Left colon (tissue), 2 donors: ENCODE data around the gene STX19. TPM values are rescaled to one million over a fixed set of nuclear protein-coding genes. Genes with fewer than 3 reads are reported as not detected.
A peak's percentile ranks its signal among the peaks of the same experiment; 100 is the strongest.
"Not testable (repeated sequence)": the region's sequence is repeated elsewhere in the genome, so short reads cannot be mapped to it uniquely, and the experiment has no call there.

Experiments
- ATAC-seq: fragments of 200-7000 bp; cut with Tn5 transposase; one replicate; pipeline ENCODE4 v1.9.1; 2020; ENCODE audit warnings: mild to moderate bottlenecking, moderate library complexity
- DNase-seq, 2 donors: peaks; one replicate each; pipeline ENCODE4 v3.0.0-alpha.2; 2020
- intact Hi-C, 2 donors: fragments of 100-400 bp; cut with DNase I in 1 of 2; cut with micrococcal nuclease in 1 of 2; formaldehyde crosslinking; loops; one replicate each; pipeline versions ENCODE4 v1.11.2 to v1.14.0; 2022; cut with DNase I, micrococcal nuclease
- total RNA-seq, 2 donors: library from RNA; stranded (reverse); fragmentation: NEBNext Ultra II Directional; extraction: Animal tissue kit (Norgen Biotek cat#: 25700); gene quantifications; one replicate each; pipeline ENCODE4 v1.2.1, GENCODE V29; 2021
- donor health status: DM: no; HTN: no; CAD: no.
- donor health status: DM: yes; HTN: yes; CAD: no.

The STX19 gene
- total RNA-seq, 2 donors from 2014 or later: 20.4 to 23.4 TPM

- ATAC-seq (no peak), DNase-seq (no peak)
- intact Hi-C loops: no loop called here
Observed at GRCh38 chr3:93988764-93989163, 39.6 kb downstream of the STX19 start.

GRCh38 chr3:93988283-93988682 lies 40.1 kb downstream of the STX19 start:
- intact Hi-C loops: no loop called here
- DNase-seq (no peak), ATAC-seq (no peak)

GRCh38 chr3:93984618-93985017 lies 43.8 kb downstream of the STX19 start:
- DNase-seq: no peak
- intact Hi-C loops: no loop called here
- no peak for ATAC-seq

DNA sequence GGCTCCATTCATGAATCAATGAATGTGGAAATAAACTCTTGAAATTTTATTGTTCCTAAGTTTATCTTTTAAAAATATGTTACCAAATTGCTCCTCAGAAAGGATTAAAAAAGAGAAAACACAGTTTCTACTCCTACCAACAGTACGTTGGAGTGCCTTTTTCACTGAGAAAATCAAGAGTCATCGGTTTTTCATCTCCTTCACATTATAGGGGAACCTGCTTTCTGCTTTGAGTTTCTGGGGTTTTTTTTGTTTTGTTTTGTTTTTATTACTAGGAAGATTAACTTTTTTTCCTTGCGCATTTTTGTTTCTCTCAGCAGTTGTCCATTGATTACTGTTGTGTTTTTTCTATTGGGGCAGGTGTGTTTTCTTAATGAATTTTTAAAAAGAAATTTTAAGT lies 45.0 kb downstream of the STX19 start:
- ATAC-seq: no peak
- intact Hi-C loops: no loop called here
- DNase-seq: no peak

DNA sequence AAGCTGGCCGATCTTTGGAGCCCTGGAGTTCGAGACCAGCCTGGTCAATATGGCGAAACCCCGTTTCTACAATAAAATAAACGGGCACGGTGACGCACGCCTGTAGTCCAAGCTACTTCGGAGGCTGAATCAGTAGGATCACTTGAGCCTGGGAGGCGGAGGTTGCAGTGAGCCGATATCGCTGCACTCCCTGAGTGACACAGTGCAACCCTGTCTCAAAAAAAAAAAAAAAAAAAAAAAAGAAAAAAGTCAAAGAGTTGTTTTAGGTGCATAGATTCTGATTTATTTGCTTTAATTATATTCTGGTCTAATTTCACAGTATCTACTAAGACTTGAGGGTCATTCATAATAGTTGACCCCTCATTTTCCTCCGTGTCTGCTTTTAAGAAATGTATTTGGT lies 46.7 kb downstream of the STX19 start:
- intact Hi-C loops: no loop called here
- no peak for ATAC-seq
- no peak for DNase-seq

- DNase-seq (peak; percentile 96 to 98), ATAC-seq (peak; percentile 99)
- intact Hi-C loops: loop anchor here in 1 of 2 donors (10.0 kb wide), 1 partner anchor 85 kb away; the partner anchor contains the start of genes DHFR2 and NSUN3
Observed at GRCh38 chr3:93979850-93980676, 48.3 kb downstream of the STX19 start, which contains the start of gene ARL13B. ARL13B (plus strand) TSS chr3:93980155; CDS start chr3:93980424, 269 bp downstream.

- peak; percentile 97 for ATAC-seq
Observed at GRCh38 chr3:93973131-93974126, 55.0 kb downstream of the STX19 start, which contains the start of gene PROS1. PROS1 (minus strand) TSS chr3:93973896; CDS start chr3:93973749, 147 bp downstream.

GRCh38 chr3:93969997-93970396 lies 58.4 kb downstream of the STX19 start:
- intact Hi-C loops: loop anchor here in 1 of 2 donors (10.0 kb wide), 1 partner anchor 95 kb away; the partner anchor contains the start of genes DHFR2 and NSUN3
- DNase-seq: no peak
- ATAC-seq: no peak

More at GRCh38 chr3:93973131-93974126, 55.0 kb downstream of the STX19 start, which contains the start of gene PROS1:
- intact Hi-C loops: loop anchor here in 1 of 2 donors (10.0 kb wide), 1 partner anchor 91 kb away; the partner anchor contains the start of genes DHFR2 and NSUN3
- DNase-seq: peak; percentile 86 to 87

DNA sequence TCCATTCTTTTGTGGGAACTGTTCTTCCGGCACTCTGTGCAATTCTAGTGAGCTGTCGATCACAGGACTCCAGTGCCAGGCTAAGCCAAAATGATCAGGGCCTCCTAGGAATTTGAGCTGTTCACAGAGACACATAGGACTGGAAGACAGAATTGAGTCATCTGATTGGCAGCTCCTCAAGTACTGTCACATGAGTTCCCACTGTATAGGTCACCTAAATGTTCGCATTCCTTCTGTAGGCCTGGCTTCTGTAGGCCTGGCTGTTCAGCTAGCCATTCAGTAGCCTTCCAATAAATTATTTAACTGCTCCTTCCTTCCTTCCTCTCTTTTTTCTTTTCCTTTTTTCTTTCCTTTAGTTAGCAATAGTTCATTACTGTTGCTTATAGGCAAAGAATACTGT lies 59.0 kb downstream of the STX19 start:
- DNase-seq (no peak), ATAC-seq (no peak)
- intact Hi-C loops: no loop called here

GRCh38 chr3:93965106-93965505 lies 63.3 kb downstream of the STX19 start:
- ATAC-seq, DNase-seq, intact Hi-C loops: not testable (repeated sequence)

Other genes with a start within 250 kb of the STX19 start
- gene PROS1, start 54.7 kb downstream of the STX19 start, total RNA-seq: 10 to 100 TPM; 16.1 to 33.0 TPM
- gene ARL13B, start 48.4 kb downstream of the STX19 start, total RNA-seq: 1 to 10 TPM; 1.7 to 4.1 TPM
- gene DHFR2, start 34.3 kb upstream of the STX19 start, total RNA-seq: 1 to 10 TPM; 6.6 to 7.8 TPM
- gene NSUN3, start 34.5 kb upstream of the STX19 start, total RNA-seq: 10 to 100 TPM; 20.0 to 21.9 TPM